IMR-90 (cell line): ENCODE data around the gene TNIP1.

Experiments used
- BHLHE40 ChIP-seq: fragments of 150-350 bp; IDR thresholded peaks from 2 replicates; pipeline ENCODE4 v1.6.1; 2016; ENCODE audit warnings: mild to moderate bottlenecking, low read depth, low read length
- CEBPB ChIP-seq: IDR thresholded peaks from 2 replicates; pipeline ENCODE4 v1.6.1; 2012; ENCODE audit warnings: low read depth, low read length, improper control_type of control experiment
- MAFK ChIP-seq: IDR thresholded peaks from 2 replicates; pipeline ENCODE4 v1.6.1; 2012; ENCODE audit warnings: low read depth, low read length, improper control_type of control experiment
- MAZ ChIP-seq: IDR thresholded peaks from 2 replicates; pipeline ENCODE4 v1.6.1; 2012; ENCODE audit warnings: low read depth, mild to moderate bottlenecking, low read length, improper control_type of control experiment, moderate library complexity, borderline replicate concordance
- NFE2L2 ChIP-seq: fragments of 150-350 bp; IDR thresholded peaks from 2 replicates; pipeline ENCODE4 v1.6.1; 2016; ENCODE audit warnings: low read depth, mild to moderate bottlenecking, low read length
- POLR2A ChIP-seq: IDR thresholded peaks from 2 replicates; pipeline ENCODE4 v1.6.1; 2012; ENCODE audit warnings: mild to moderate bottlenecking, low read depth, low read length
- RCOR1 ChIP-seq: IDR thresholded peaks from 2 replicates; pipeline ENCODE4 v1.6.1; 2012; ENCODE audit warnings: mild to moderate bottlenecking, low read length, improper control_type of control experiment; ENCODE audit not compliant: insufficient replicate concordance
- TF ChIP-seq, protein P1 (sequence below): conservative IDR thresholded peaks from 2 replicates; pipeline ENCODE4 v1.5.1; 2012; ENCODE audit warnings: mild to moderate bottlenecking, low read depth, low read length, improper control_type of control experiment

GRCh38 chr5:151097061-151097460 is 16.2 kb upstream of the TNIP1 start:
- no peak for TF ChIP-seq CEBPB
- TF ChIP-seq, protein P1, sequence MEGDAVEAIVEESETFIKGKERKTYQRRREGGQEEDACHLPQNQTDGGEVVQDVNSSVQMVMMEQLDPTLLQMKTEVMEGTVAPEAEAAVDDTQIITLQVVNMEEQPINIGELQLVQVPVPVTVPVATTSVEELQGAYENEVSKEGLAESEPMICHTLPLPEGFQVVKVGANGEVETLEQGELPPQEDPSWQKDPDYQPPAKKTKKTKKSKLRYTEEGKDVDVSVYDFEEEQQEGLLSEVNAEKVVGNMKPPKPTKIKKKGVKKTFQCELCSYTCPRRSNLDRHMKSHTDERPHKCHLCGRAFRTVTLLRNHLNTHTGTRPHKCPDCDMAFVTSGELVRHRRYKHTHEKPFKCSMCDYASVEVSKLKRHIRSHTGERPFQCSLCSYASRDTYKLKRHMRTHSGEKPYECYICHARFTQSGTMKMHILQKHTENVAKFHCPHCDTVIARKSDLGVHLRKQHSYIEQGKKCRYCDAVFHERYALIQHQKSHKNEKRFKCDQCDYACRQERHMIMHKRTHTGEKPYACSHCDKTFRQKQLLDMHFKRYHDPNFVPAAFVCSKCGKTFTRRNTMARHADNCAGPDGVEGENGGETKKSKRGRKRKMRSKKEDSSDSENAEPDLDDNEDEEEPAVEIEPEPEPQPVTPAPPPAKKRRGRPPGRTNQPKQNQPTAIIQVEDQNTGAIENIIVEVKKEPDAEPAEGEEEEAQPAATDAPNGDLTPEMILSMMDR: no peak
- TF ChIP-seq NFE2L2: no peak
- TF ChIP-seq POLR2A: no peak
- TF ChIP-seq MAZ: no peak
- no peak for TF ChIP-seq MAFK
- TF ChIP-seq RCOR1: no peak
- TF ChIP-seq BHLHE40: no peak
